Neural progenitor cell (in vitro differentiated cells): ENCODE measurements around the gene SLC6A14.

Experiments
- EZH2 ChIP-seq: fragments of 200-600 bp; sonication (generic); IDR thresholded peaks from 2 replicates; pipeline ENCODE4 v1.6.1; 2017; ENCODE audit warnings: antibody characterized with exemption, mild to moderate bottlenecking, moderate library complexity
- TF ChIP-seq, protein P1 (sequence below): fragments of 200-600 bp; sonication (generic); IDR thresholded peaks from 2 replicates; pipeline ENCODE4 v1.5.1; 2017; ENCODE audit warnings: antibody characterized with exemption, mild to moderate bottlenecking

DNA sequence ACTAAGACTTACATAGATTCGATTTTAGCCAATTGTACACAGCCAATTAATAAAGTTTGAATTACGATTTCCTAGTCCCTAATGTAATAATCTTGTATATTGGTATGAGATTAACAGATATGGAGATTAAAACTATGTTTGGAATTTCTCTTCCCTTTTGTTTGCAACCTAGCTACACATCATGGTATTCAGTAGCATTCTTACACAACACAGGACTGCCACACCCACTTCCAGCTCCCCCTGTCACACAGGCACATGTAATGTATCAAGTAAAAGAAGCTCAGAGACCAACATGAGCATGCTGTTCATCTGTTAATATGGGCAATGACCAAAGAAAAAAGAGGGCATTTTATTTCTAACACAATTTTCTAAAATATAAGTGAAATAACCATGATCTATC is 12.8 kb downstream of the SLC6A14 start:
- TF ChIP-seq, protein P1, sequence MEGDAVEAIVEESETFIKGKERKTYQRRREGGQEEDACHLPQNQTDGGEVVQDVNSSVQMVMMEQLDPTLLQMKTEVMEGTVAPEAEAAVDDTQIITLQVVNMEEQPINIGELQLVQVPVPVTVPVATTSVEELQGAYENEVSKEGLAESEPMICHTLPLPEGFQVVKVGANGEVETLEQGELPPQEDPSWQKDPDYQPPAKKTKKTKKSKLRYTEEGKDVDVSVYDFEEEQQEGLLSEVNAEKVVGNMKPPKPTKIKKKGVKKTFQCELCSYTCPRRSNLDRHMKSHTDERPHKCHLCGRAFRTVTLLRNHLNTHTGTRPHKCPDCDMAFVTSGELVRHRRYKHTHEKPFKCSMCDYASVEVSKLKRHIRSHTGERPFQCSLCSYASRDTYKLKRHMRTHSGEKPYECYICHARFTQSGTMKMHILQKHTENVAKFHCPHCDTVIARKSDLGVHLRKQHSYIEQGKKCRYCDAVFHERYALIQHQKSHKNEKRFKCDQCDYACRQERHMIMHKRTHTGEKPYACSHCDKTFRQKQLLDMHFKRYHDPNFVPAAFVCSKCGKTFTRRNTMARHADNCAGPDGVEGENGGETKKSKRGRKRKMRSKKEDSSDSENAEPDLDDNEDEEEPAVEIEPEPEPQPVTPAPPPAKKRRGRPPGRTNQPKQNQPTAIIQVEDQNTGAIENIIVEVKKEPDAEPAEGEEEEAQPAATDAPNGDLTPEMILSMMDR = no peak
- no peak for TF ChIP-seq EZH2
